ENCODE data around the gene SARS2. TPM values are rescaled to one million over a fixed set of nuclear protein-coding genes. Genes with fewer than 3 reads are reported as not detected.

Gene SARS2
- total RNA-seq, 1 experiment from 2014 or later = 57.4 TPM

- H3K9me3 Mint-ChIP-seq = peaks cover 0 to 2% of the 10 kb centered on the region in 2 experiments; a peak in 1 of 5 replicates
- no peak for DNase-seq
- Histone ChIP-seq H3K23me2 (ENCODE audit: insufficient read length, low read depth, low read length, poor library complexity, severe bottlenecking) (no peaks in the 10 kb centered on the region), H4K20me1 (ENCODE audit: control insufficient read depth, insufficient read depth, insufficient read length) (no peaks in the 10 kb centered on the region), H4K91ac (ENCODE audit: insufficient read length, low read depth, low read length) (no peak overlapping the region), H2BK120ac (ENCODE audit: low read depth, low read length, poor library complexity, severe bottlenecking) (no peak overlapping the region), H3K4me1 (ENCODE audit: insufficient read depth, low read length) (no peaks in the 10 kb centered on the region; the same call in 1 of the 2 replicates), H3K79me1 (ENCODE audit: insufficient read depth, low read depth, low read length, poor library complexity, severe bottlenecking) (no peaks in the 10 kb centered on the region), H3K4me2 (ENCODE audit: insufficient read depth, insufficient read length, low read length) (no peak overlapping the region), H2BK15ac (ENCODE audit: low read depth, low read length) (no peak overlapping the region), H2AK5ac (ENCODE audit: insufficient read length, low read length) (no peak overlapping the region), H3K18ac (ENCODE audit: insufficient read length, low read depth, low read length) (no peak overlapping the region), H3T11ph (ENCODE audit: low read length) (no peak overlapping the region), H3K27me3 (ENCODE audit: insufficient read depth, low read length) (no peaks in the 10 kb centered on the region), H3K9ac (ENCODE audit: extremely low read depth, insufficient read length, low read length) (no peak overlapping the region), H3K9me3 (ENCODE audit: control insufficient read depth, low read depth, low read length) (no peaks in the 10 kb centered on the region), H2AFZ (ENCODE audit: low read length) (no peak overlapping the region), H3K27ac (ENCODE audit: insufficient read length, low read depth, low read length) (no peak overlapping the region), H3K56ac (ENCODE audit: insufficient read length, low read depth, low read length) (no peak overlapping the region), H3K79me2 (ENCODE audit: insufficient read depth, low read length) (no peaks in the 10 kb centered on the region), H3K14ac (ENCODE audit: insufficient read depth, low read length) (no peak overlapping the region), H4K8ac (replicated peaks; ENCODE audit: insufficient read length, low read depth, low read length) (no peak overlapping the region), H4K5ac (ENCODE audit: insufficient read length, low read depth, low read length) (no peak overlapping the region), H2BK12ac (ENCODE audit: insufficient read length, low read depth, low read length) (no peak overlapping the region), H2BK20ac (ENCODE audit: low read depth, low read length, poor library complexity, severe bottlenecking) (no peak overlapping the region), H3K23ac (ENCODE audit: insufficient read length, low read depth, low read length) (no peak overlapping the region), H2BK5ac (ENCODE audit: insufficient read length, low read length) (no peak overlapping the region), H3K4ac (ENCODE audit: low read depth, low read length) (no peak overlapping the region)
- peaks cover 5 to 13% (median 8%) of the 10 kb centered on the region in 3 experiments; a peak in 6 of 7 replicates for H3K36me3 Mint-ChIP-seq (ENCODE audit: insufficient read depth in 1 of 3, low read depth in 3 of 3)
- H3K4me1 Mint-ChIP-seq = peaks cover 3 to 4% of the 10 kb centered on the region in 2 experiments; a peak in 3 of 4 replicates
- peak overlapping the region in 1 of 3 experiments; percentile 18; a peak in 1 of 7 replicates for H3K27ac Mint-ChIP-seq
- no peak overlapping the region for H3K4me3 Mint-ChIP-seq
- TF ChIP-seq, protein P1, sequence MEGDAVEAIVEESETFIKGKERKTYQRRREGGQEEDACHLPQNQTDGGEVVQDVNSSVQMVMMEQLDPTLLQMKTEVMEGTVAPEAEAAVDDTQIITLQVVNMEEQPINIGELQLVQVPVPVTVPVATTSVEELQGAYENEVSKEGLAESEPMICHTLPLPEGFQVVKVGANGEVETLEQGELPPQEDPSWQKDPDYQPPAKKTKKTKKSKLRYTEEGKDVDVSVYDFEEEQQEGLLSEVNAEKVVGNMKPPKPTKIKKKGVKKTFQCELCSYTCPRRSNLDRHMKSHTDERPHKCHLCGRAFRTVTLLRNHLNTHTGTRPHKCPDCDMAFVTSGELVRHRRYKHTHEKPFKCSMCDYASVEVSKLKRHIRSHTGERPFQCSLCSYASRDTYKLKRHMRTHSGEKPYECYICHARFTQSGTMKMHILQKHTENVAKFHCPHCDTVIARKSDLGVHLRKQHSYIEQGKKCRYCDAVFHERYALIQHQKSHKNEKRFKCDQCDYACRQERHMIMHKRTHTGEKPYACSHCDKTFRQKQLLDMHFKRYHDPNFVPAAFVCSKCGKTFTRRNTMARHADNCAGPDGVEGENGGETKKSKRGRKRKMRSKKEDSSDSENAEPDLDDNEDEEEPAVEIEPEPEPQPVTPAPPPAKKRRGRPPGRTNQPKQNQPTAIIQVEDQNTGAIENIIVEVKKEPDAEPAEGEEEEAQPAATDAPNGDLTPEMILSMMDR (conservative IDR thresholded peaks at IDR 0.05) = no peak
- no CpG with 5 or more reads among the region's 12 CpGs for WGBS (ENCODE audit: extremely low coverage, insufficient read length, low lambda C conversion rate)
- H3K27me3 Mint-ChIP-seq (ENCODE audit: low read depth) = no peaks in the 10 kb centered on the region; the same call in 1 of the 2 replicates
Measured at GRCh38 chr19:38912600-38913514, 17.7 kb downstream of the SARS2 start.
